ENCODE results near the gene ZNF780A. TPM values are rescaled to one million over a fixed set of nuclear protein-coding genes. Genes with fewer than 3 reads are reported as not detected.
"Not testable (repeated sequence)": the region's sequence is repeated elsewhere in the genome, so short reads cannot be mapped to it uniquely, and the experiment has no call there.

ZNF780A gene
- total RNA-seq, 1 experiment from 2014 or later: 31.9 TPM

DNA sequence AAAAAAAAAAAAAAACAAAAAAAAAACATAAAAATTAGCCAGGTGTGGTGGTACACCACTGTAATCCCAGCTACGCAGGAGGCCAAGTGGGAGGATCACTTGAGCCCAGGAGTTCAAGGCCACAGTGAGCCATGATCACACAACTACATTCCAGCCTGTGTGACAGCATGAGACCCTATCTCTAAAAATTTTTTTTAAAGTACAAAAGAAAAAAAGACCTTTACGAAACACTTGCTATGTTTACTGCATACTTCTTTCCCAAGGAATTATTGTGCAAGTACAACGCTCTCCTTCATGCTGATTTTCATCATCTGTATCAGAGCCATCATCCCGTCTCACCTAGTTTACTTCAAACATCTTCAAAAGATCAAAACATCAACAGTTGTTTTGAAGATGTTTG lies 28.6 kb upstream of the ZNF780A start:
- Histone ChIP-seq H3K27me3 (ENCODE audit: low read length) (no peaks in the 10 kb centered on the region), H3K4me2 (ENCODE audit: low read depth, low read length, poor library complexity, severe bottlenecking) (no peak overlapping the region), H3K79me2 (ENCODE audit: low read length) (no peaks in the 10 kb centered on the region), H4K20me1 (ENCODE audit: insufficient read depth, low read depth, low read length) (no peaks in the 10 kb centered on the region), H3K9me3 (ENCODE audit: low read length) (no peaks in the 10 kb centered on the region), H2AFZ (ENCODE audit: low read length) (no peak overlapping the region), H3K27ac (ENCODE audit: low read length) (no peak overlapping the region), H3K4me3 (ENCODE audit: low read length) (no peak overlapping the region), H3K9me2 (replicated peaks; ENCODE audit: insufficient read depth, low read length) (no peaks in the 10 kb centered on the region), H3K9ac (ENCODE audit: low read length) (no peak overlapping the region), H3K4me1 (ENCODE audit: low read length) (no peaks in the 10 kb centered on the region), H3K36me3 (ENCODE audit: insufficient read depth, low read length) (no peaks in the 10 kb centered on the region)
- DNase-seq: no peak

DNA sequence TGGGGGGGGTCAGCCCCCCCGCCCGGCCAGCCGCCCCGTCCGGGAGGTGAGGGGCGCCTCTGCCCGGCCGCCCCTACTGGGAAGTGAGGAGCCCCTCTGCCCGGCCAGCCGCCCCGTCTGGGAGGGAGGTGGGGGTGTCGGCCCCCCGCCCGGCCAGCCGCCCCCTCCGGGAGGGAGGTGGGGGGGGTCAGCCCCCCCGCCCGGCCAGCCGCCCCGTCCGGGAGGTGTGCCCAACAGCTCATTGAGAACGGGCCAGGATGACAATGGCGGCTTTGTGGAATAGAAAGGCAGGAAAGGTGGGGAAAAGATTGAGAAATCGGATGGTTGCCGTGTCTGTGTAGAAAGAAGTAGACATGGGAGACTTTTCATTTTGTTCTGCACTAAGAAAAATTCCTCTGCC lies 27.9 kb upstream of the ZNF780A start:
- not testable (repeated sequence) for H3K4me1 ChIP-seq (ENCODE audit: low read length); H3K36me3 ChIP-seq (ENCODE audit: insufficient read depth, low read length); H3K79me2 ChIP-seq (ENCODE audit: low read length); DNase-seq; H3K4me3 ChIP-seq (ENCODE audit: low read length); H2AFZ ChIP-seq (ENCODE audit: low read length); H3K9me2 ChIP-seq (replicated peaks; ENCODE audit: insufficient read depth, low read length); H3K9me3 ChIP-seq (ENCODE audit: low read length); H3K27ac ChIP-seq (ENCODE audit: low read length); H3K9ac ChIP-seq (ENCODE audit: low read length); H4K20me1 ChIP-seq (ENCODE audit: insufficient read depth, low read depth, low read length); H3K27me3 ChIP-seq (ENCODE audit: low read length); H3K4me2 ChIP-seq (ENCODE audit: low read depth, low read length, poor library complexity, severe bottlenecking)

DNA sequence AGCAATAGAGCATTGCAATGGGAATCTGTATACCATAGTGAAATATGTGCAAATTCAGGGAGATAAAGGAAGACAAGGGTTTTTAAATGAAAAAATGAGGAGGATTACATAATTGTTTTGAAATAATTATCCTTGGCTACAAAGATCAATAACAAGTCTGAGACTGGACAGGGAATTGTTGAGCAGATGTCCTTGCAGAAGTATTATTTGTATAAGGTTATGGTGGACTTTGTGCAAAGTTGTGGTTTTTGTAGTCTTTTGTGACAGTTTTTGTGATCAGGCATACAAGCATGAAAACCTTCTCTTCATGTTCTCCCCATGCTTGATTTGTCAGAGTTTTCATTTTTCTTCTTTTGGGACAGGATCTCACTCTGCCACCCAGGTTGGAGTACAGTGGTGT lies 25.3 kb upstream of the ZNF780A start:
- Histone ChIP-seq H3K79me2 (ENCODE audit: low read length) (no peaks in the 10 kb centered on the region), H3K9ac (ENCODE audit: low read length) (no peak overlapping the region), H4K20me1 (ENCODE audit: insufficient read depth, low read depth, low read length) (no peaks in the 10 kb centered on the region), H3K36me3 (ENCODE audit: insufficient read depth, low read length) (no peaks in the 10 kb centered on the region), H3K4me2 (ENCODE audit: low read depth, low read length, poor library complexity, severe bottlenecking) (no peak overlapping the region), H2AFZ (ENCODE audit: low read length) (no peak overlapping the region), H3K4me1 (ENCODE audit: low read length) (no peaks in the 10 kb centered on the region), H3K27me3 (ENCODE audit: low read length) (no peaks in the 10 kb centered on the region), H3K4me3 (ENCODE audit: low read length) (no peak overlapping the region), H3K27ac (ENCODE audit: low read length) (no peak overlapping the region), H3K9me3 (ENCODE audit: low read length) (no peaks in the 10 kb centered on the region), H3K9me2 (replicated peaks; ENCODE audit: insufficient read depth, low read length) (no peaks in the 10 kb centered on the region)
- DNase-seq: no peak

DNA sequence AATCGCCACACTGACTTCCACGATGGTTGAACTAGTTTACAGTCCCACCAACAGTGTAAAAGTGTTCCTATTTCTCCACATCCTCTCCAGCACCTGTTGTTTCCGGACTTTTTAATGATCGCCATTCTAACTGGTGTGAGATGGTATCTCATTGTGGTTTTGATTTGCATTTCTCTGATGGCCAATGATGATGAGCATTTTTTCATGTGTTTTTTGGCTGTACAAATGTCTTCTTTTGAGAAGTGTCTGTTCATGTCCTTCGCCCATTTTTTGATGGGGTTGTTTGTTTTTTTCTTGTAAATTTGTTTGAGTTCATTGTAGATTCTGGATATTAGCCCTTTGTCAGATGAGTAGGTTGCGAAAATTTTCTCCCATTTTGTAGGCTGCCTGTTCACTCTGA lies 23.4 kb upstream of the ZNF780A start:
- not testable (repeated sequence) for H4K20me1 ChIP-seq (ENCODE audit: insufficient read depth, low read depth, low read length); H3K36me3 ChIP-seq (ENCODE audit: insufficient read depth, low read length); DNase-seq; H3K9me2 ChIP-seq (replicated peaks; ENCODE audit: insufficient read depth, low read length); H3K79me2 ChIP-seq (ENCODE audit: low read length); H3K9me3 ChIP-seq (ENCODE audit: low read length); H3K27me3 ChIP-seq (ENCODE audit: low read length); H3K4me2 ChIP-seq (ENCODE audit: low read depth, low read length, poor library complexity, severe bottlenecking); H3K4me1 ChIP-seq (ENCODE audit: low read length); H3K4me3 ChIP-seq (ENCODE audit: low read length); H2AFZ ChIP-seq (ENCODE audit: low read length); H3K27ac ChIP-seq (ENCODE audit: low read length); H3K9ac ChIP-seq (ENCODE audit: low read length)

DNA sequence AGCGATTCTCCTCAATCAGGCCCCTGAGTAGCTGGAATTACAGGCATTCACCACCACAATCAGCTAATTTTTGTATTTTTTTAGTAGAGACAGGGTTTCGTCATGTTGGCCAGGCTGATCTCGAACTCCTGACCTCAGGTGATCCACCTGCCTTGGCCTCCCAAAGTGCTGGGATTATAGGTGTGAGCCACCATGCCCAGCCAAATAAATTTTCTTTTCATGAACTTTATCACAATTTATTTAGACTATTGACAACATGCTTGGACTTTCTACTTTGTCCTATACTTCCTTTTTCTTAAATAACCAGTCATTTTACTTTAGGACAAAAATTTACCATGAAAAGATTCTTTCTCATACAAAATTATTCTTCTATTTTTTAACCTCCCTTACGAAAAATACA lies 21.5 kb upstream of the ZNF780A start:
- not testable (repeated sequence) for H3K27ac ChIP-seq (ENCODE audit: low read length); H3K79me2 ChIP-seq (ENCODE audit: low read length); H2AFZ ChIP-seq (ENCODE audit: low read length); H3K4me1 ChIP-seq (ENCODE audit: low read length); H4K20me1 ChIP-seq (ENCODE audit: insufficient read depth, low read depth, low read length); H3K4me2 ChIP-seq (ENCODE audit: low read depth, low read length, poor library complexity, severe bottlenecking); H3K36me3 ChIP-seq (ENCODE audit: insufficient read depth, low read length); DNase-seq; H3K9me3 ChIP-seq (ENCODE audit: low read length); H3K4me3 ChIP-seq (ENCODE audit: low read length); H3K27me3 ChIP-seq (ENCODE audit: low read length); H3K9ac ChIP-seq (ENCODE audit: low read length); H3K9me2 ChIP-seq (replicated peaks; ENCODE audit: insufficient read depth, low read length)

DNA sequence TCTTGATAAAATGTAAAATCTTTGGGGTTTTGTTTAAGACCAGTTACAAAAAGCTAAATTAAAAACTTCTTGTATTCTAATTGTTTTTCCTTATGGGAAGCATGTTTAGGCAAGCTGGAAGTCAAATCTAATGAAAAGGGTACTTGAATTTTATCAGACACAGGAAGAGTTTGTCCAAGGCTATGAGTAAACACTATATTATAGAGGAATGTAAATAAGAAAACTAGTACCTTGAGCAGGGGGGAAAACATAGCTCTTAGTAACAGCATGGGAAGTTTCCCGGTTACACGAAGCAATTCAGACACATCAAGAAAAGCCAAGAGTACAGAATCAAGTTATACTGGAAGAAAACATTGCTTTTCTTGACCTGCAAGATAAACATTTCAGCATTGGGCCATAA lies 19.8 kb upstream of the ZNF780A start:
- Histone ChIP-seq H3K79me2 (ENCODE audit: low read length) (no peaks in the 10 kb centered on the region), H3K27me3 (ENCODE audit: low read length) (no peaks in the 10 kb centered on the region), H4K20me1 (ENCODE audit: insufficient read depth, low read depth, low read length) (no peaks in the 10 kb centered on the region), H2AFZ (ENCODE audit: low read length) (no peak overlapping the region), H3K27ac (ENCODE audit: low read length) (no peak overlapping the region), H3K4me1 (ENCODE audit: low read length) (no peaks in the 10 kb centered on the region), H3K36me3 (ENCODE audit: insufficient read depth, low read length) (no peaks in the 10 kb centered on the region), H3K9ac (ENCODE audit: low read length) (no peak overlapping the region), H3K9me3 (ENCODE audit: low read length) (no peaks in the 10 kb centered on the region), H3K4me3 (ENCODE audit: low read length) (no peak overlapping the region), H3K9me2 (replicated peaks; ENCODE audit: insufficient read depth, low read length) (no peaks in the 10 kb centered on the region), H3K4me2 (ENCODE audit: low read depth, low read length, poor library complexity, severe bottlenecking) (no peak overlapping the region)
- no peak for DNase-seq

DNA sequence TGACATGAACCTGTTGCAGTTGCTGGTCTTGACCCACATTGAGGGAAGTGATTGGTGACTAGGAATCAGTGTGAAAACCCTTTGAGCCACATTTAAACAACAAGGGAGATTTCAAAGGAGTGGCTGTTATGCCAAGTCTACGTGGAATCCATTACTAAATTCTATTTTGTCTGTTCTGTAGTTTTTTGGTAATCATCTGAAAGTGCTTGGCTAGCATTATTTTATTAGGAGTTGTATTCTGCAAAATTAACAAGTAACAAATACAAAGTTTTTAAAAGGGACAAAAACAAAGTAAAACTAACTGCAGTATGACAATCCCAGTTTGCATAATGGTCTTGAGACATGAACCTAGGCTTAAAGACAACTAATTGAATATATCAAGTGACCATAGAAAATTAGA lies 14.0 kb upstream of the ZNF780A start:
- Histone ChIP-seq H3K9me3 (ENCODE audit: low read length) (no peaks in the 10 kb centered on the region), H3K79me2 (ENCODE audit: low read length) (no peaks in the 10 kb centered on the region), H3K36me3 (ENCODE audit: insufficient read depth, low read length) (no peaks in the 10 kb centered on the region), H3K4me3 (ENCODE audit: low read length) (no peak overlapping the region), H3K27me3 (ENCODE audit: low read length) (no peaks in the 10 kb centered on the region), H4K20me1 (ENCODE audit: insufficient read depth, low read depth, low read length) (no peaks in the 10 kb centered on the region), H2AFZ (ENCODE audit: low read length) (no peak overlapping the region), H3K4me1 (ENCODE audit: low read length) (no peaks in the 10 kb centered on the region), H3K9me2 (replicated peaks; ENCODE audit: insufficient read depth, low read length) (no peaks in the 10 kb centered on the region), H3K9ac (ENCODE audit: low read length) (no peak overlapping the region), H3K4me2 (ENCODE audit: low read depth, low read length, poor library complexity, severe bottlenecking) (no peak overlapping the region), H3K27ac (ENCODE audit: low read length) (no peak overlapping the region)
- DNase-seq: no peak

DNA sequence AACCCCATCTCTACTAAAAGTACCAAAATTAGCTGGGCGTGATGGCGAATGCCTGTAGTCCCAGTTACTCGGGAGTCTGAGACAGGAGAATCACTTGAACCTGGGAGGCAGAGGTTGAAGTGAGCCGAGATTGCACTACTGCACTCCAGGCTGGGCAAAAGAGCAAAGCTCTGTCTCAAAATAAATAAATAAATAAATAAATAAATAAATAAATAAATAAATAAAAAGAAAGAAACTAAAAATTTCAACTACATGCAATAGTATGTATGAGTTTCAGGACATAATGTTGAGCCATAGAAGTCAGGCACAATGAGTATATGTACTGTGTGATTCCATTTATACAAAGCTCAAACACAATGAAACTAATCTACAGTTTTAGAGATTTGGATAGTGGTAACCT lies 12.9 kb upstream of the ZNF780A start:
- H3K27me3 ChIP-seq (ENCODE audit: low read length): no peaks in the 10 kb centered on the region
- no peaks in the 10 kb centered on the region for H3K9me2 ChIP-seq (replicated peaks; ENCODE audit: insufficient read depth, low read length)
- H3K4me2 ChIP-seq (ENCODE audit: low read depth, low read length, poor library complexity, severe bottlenecking): no peak overlapping the region
- no peaks in the 10 kb centered on the region for H3K36me3 ChIP-seq (ENCODE audit: insufficient read depth, low read length)
- no peak overlapping the region for H3K27ac ChIP-seq (ENCODE audit: low read length)
- no peaks in the 10 kb centered on the region for H3K79me2 ChIP-seq (ENCODE audit: low read length)
- no peaks in the 10 kb centered on the region for H4K20me1 ChIP-seq (ENCODE audit: insufficient read depth, low read depth, low read length)
- H3K4me3 ChIP-seq (ENCODE audit: low read length): no peak overlapping the region
- H2AFZ ChIP-seq (ENCODE audit: low read length): no peak overlapping the region
- no peaks in the 10 kb centered on the region for H3K4me1 ChIP-seq (ENCODE audit: low read length)
- DNase-seq: no peak
- no peak overlapping the region for H3K9ac ChIP-seq (ENCODE audit: low read length)
- H3K9me3 ChIP-seq (ENCODE audit: low read length): no peaks in the 10 kb centered on the region

DNA sequence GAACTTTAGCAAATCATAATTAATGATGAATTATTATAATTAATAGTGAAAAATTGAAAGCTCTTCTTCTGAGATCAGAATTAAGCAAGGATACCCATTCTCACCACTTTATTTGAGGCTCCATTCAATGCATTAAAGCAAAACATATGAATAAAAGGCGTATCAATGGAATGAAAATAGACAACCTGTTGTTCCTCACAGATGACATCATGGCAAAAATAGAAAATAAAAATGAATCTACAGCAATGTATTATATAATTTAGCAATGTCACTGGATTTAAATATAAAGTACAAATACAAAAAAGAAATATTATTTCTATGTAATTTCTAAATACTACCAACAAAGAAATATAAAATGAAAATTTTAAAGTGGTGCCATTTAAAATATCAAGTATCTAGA lies 11.1 kb upstream of the ZNF780A start:
- no peak overlapping the region for H3K9ac ChIP-seq (ENCODE audit: low read length)
- no peak overlapping the region for H2AFZ ChIP-seq (ENCODE audit: low read length)
- H3K27me3 ChIP-seq (ENCODE audit: low read length): no peaks in the 10 kb centered on the region
- H3K36me3 ChIP-seq (ENCODE audit: insufficient read depth, low read length): no peaks in the 10 kb centered on the region
- no peak overlapping the region for H3K27ac ChIP-seq (ENCODE audit: low read length)
- H3K9me3 ChIP-seq (ENCODE audit: low read length): no peaks in the 10 kb centered on the region
- H3K4me2 ChIP-seq (ENCODE audit: low read depth, low read length, poor library complexity, severe bottlenecking): no peak overlapping the region
- H3K4me1 ChIP-seq (ENCODE audit: low read length): no peaks in the 10 kb centered on the region
- DNase-seq: no peak
- H3K9me2 ChIP-seq (replicated peaks; ENCODE audit: insufficient read depth, low read length): no peaks in the 10 kb centered on the region
- H3K79me2 ChIP-seq (ENCODE audit: low read length): no peaks in the 10 kb centered on the region
- no peaks in the 10 kb centered on the region for H4K20me1 ChIP-seq (ENCODE audit: insufficient read depth, low read depth, low read length)
- no peak overlapping the region for H3K4me3 ChIP-seq (ENCODE audit: low read length)

All from Karpas-422 (cell line).